ENCODE measurements around the gene TRMT44. TPM values are rescaled to one million over a fixed set of nuclear protein-coding genes. Genes with fewer than 3 reads are reported as not detected.
A peak's percentile ranks its signal among the peaks of the same experiment; 100 is the strongest.

TRMT44 gene
- total RNA-seq, 1 donor: 21.7 TPM

DNA sequence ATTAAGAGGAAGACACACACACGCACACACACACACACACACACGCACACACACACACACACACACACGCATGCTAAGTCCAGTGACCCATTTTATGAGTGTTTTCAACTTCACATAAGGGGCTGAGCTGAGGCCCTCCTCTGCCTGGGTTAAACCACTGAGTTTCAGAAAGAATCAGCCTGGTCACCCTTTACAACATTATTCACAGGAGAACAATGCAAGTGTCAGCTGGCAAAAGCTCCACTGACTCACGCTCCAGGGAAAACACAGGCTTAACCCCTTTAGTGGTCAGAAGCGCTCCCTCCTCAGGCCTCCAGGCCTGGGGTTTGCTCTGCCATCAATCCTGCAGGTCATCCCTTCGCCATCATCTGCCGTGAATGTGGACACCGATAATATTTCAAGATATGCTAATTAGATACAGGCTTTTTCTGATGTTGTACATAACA is 47.0 kb upstream of the TRMT44 start:
- no peak overlapping the region for H3K4me3 ChIP-seq (ENCODE audit: insufficient read depth, low read length)
- peaks cover 32% of the 10 kb centered on the region for H3K4me1 ChIP-seq (ENCODE audit: insufficient read depth, low read length)
- H3K27ac ChIP-seq (ENCODE audit: low read depth, low read length): peak overlapping the region; percentile 22
- H3K79me2 ChIP-seq (ENCODE audit: insufficient read depth, low read length): no peaks in the 10 kb centered on the region
- H4K20me1 ChIP-seq (ENCODE audit: insufficient read depth, low read length): peaks cover 17% of the 10 kb centered on the region
- peak; percentile 21 for TF ChIP-seq CTCF (IDR thresholded peaks at IDR 0.05; ENCODE audit: extremely low read depth, low read depth, low read length)
- H3K27me3 ChIP-seq (ENCODE audit: insufficient read depth, low read length): no peaks in the 10 kb centered on the region
- peak overlapping the region; percentile 18 for H3K4me2 ChIP-seq (ENCODE audit: insufficient read depth, low read length)
- DNase-seq (ENCODE audit: insufficient read length, low spot score, missing footprints): peak; percentile 99
- peaks cover 18% of the 10 kb centered on the region for H3K36me3 ChIP-seq (ENCODE audit: insufficient read depth, low read length)
- no peak overlapping the region for H2AFZ ChIP-seq (ENCODE audit: low read length)
- no peaks in the 10 kb centered on the region for H3K9me3 ChIP-seq (ENCODE audit: low read depth, low read length)

- Histone ChIP-seq H3K79me2 (ENCODE audit: insufficient read depth, low read length) (no peaks in the 10 kb centered on the region), H3K36me3 (ENCODE audit: insufficient read depth, low read length) (peaks cover 22% of the 10 kb centered on the region), H3K27me3 (ENCODE audit: insufficient read depth, low read length) (no peaks in the 10 kb centered on the region), H3K4me3 (ENCODE audit: insufficient read depth, low read length) (no peak overlapping the region), H4K20me1 (ENCODE audit: insufficient read depth, low read length) (peaks cover 16% of the 10 kb centered on the region), H3K4me2 (ENCODE audit: insufficient read depth, low read length) (peak overlapping the region; percentile 18), H3K4me1 (ENCODE audit: insufficient read depth, low read length) (peaks cover 32% of the 10 kb centered on the region), H3K27ac (ENCODE audit: low read depth, low read length) (peak overlapping the region; percentile 22), H2AFZ (ENCODE audit: low read length) (no peak overlapping the region), H3K9me3 (ENCODE audit: low read depth, low read length) (no peaks in the 10 kb centered on the region)
- TF ChIP-seq CTCF (IDR thresholded peaks at IDR 0.05; ENCODE audit: extremely low read depth, low read depth, low read length): no peak
- peak; percentile 80 for DNase-seq (ENCODE audit: insufficient read length, low spot score, missing footprints)
These were observed 46.5 kb upstream of the TRMT44 start for GRCh38 chr4:8394061-8394519.

GRCh38 chr4:8394806-8395205 is 45.8 kb upstream of the TRMT44 start:
- Histone ChIP-seq H3K27me3 (ENCODE audit: insufficient read depth, low read length) (no peaks in the 10 kb centered on the region), H3K4me3 (ENCODE audit: insufficient read depth, low read length) (no peak overlapping the region), H4K20me1 (ENCODE audit: insufficient read depth, low read length) (peaks cover 17% of the 10 kb centered on the region), H3K79me2 (ENCODE audit: insufficient read depth, low read length) (no peaks in the 10 kb centered on the region), H3K4me2 (ENCODE audit: insufficient read depth, low read length) (no peak overlapping the region), H3K9me3 (ENCODE audit: low read depth, low read length) (no peaks in the 10 kb centered on the region), H2AFZ (ENCODE audit: low read length) (no peak overlapping the region), H3K27ac (ENCODE audit: low read depth, low read length) (no peak overlapping the region), H3K4me1 (ENCODE audit: insufficient read depth, low read length) (peaks cover 32% of the 10 kb centered on the region), H3K36me3 (ENCODE audit: insufficient read depth, low read length) (peaks cover 28% of the 10 kb centered on the region)
- DNase-seq (ENCODE audit: insufficient read length, low spot score, missing footprints): peak; percentile 55
- no peak for TF ChIP-seq CTCF (IDR thresholded peaks at IDR 0.05; ENCODE audit: extremely low read depth, low read depth, low read length)

GRCh38 chr4:8395504-8396296 is 44.9 kb upstream of the TRMT44 start:
- H3K4me2 ChIP-seq (ENCODE audit: insufficient read depth, low read length): no peak overlapping the region
- no peaks in the 10 kb centered on the region for H3K27me3 ChIP-seq (ENCODE audit: insufficient read depth, low read length)
- no peaks in the 10 kb centered on the region for H3K79me2 ChIP-seq (ENCODE audit: insufficient read depth, low read length)
- H3K9me3 ChIP-seq (ENCODE audit: low read depth, low read length): no peaks in the 10 kb centered on the region
- H4K20me1 ChIP-seq (ENCODE audit: insufficient read depth, low read length): peaks cover 21% of the 10 kb centered on the region
- peaks cover 28% of the 10 kb centered on the region for H3K36me3 ChIP-seq (ENCODE audit: insufficient read depth, low read length)
- no peak overlapping the region for H3K27ac ChIP-seq (ENCODE audit: low read depth, low read length)
- peak; percentile 54 for DNase-seq (ENCODE audit: insufficient read length, low spot score, missing footprints)
- TF ChIP-seq CTCF (IDR thresholded peaks at IDR 0.05; ENCODE audit: extremely low read depth, low read depth, low read length): no peak
- no peak overlapping the region for H3K4me3 ChIP-seq (ENCODE audit: insufficient read depth, low read length)
- H2AFZ ChIP-seq (ENCODE audit: low read length): no peak overlapping the region
- H3K4me1 ChIP-seq (ENCODE audit: insufficient read depth, low read length): peaks cover 32% of the 10 kb centered on the region
